ENCODE measurements around the gene AP1AR.
"Not testable (repeated sequence)": the region's sequence is repeated elsewhere in the genome, so short reads cannot be mapped to it uniquely, and the experiment has no call there.

The AP1AR gene

GRCh38 chr4:112280386-112281056 lies 48.9 kb downstream of the AP1AR start:
- no peak for DNase-seq

- DNase-seq, result not testable (repeated sequence)
Measured at GRCh38 chr4:112281895-112282398, 50.4 kb downstream of the AP1AR start.

DNA sequence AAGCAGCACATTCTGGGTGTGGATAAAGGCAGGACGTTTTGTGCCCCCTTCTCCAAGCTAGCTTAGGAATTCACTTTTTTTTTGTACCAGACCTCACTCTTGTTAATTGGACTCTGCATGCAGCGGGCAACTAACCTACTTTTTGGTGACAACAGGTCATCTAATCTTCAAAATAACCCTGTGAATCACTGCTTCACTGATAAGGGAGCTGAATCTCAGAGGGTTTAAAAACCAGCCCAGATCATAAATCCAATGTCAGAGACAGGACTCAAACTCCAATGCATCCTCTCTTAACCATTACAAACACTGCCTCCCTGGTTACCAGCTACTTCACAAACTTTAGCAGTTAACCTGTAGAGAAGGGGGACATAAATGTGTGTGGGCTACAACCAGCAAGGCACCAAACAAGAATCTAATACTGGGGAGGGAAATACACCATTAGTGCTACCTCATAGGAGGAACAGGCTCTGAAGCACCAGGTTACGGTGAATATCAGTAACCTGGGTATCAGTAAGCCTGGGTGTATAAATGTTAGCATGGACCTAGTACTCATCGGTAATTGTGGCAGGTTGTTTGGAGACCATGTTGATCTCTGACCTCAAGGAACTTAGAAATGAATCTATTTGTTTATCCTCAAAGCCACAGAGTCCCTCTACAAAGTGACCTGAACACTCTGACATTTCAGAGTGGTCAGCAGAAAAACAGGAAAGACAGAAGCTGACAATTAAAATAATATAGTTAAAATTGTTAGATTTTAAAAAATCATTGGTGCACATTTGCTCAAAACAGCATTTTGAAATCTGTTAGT lies 51.5 kb downstream of the AP1AR start:
- DNase-seq, result no peak

GRCh38 chr4:112284166-112284565 lies 52.6 kb downstream of the AP1AR start:
- DNase-seq, result no peak

DNA sequence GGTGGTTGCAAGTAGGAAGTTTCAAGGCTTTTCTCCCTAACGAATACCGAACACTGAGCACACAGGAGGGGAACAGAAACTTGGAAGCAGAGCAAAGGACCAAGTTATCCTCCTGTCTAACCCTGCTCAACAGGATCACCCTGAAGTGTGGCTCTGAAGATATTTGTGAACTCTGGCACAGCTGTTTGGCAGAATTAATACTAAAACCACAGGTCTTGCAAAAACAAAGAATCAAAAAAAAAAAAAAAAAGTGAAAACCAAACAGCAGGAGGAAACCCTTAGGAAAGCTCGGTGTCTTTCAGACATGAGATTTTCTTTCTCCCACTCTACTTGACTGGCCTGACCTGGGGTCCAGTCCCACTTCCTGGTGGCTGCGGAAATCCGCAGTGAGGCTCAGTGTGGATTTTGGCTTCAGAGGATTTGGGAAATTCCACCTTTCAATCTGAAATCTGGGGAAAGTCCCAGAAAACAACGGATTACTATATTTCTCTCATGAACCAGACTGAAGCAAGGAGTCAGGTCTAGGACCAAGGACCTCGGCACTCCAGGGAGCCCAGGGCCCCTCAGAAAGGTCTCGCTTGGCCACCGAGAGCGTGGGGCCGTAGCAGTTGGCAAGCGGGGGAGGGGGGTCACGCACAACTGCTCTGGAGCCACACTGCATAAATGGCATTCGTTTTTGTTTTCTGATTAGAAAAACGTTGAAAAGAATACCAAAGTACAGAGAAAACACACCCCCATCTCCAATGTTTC lies 53.2 kb downstream of the AP1AR start:
- DNase-seq, result no peak

DNA sequence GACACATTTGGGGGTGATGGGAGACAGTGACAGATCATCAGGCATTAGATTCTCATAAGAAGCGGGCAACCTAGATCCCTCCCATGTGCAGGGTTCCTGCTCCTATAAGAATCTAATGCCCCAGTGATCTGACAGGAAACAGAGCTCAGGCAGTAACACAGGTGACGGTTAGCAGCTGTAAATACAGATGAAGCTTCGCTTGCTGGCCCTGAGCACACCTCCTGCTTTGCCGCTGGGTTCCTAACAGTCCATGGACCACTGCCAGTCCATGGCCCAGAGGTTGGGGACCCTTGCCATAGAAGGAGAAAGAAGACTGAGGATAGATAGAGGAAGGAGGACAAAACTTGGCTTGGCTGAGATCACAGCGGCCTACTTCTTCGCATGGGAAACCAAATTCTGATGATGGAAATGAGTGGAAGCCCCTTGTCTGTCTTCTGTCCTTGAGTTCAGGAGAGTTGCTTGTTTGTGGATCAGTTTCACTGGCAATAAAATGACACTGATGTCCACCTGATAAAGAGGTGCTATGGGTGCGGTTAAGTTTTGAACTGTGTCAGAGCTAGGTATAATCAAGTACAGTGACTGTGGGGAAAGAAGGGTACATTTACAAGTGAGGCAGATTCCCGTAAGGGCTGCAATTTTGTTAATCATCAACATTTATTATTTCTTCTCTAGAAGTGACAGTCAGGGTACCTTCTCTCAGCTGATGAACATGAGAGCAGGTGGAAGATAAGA lies 55.8 kb downstream of the AP1AR start:
- DNase-seq, result no peak

GRCh38 chr4:112288455-112288854 lies 56.9 kb downstream of the AP1AR start:
- no peak for DNase-seq

DNA sequence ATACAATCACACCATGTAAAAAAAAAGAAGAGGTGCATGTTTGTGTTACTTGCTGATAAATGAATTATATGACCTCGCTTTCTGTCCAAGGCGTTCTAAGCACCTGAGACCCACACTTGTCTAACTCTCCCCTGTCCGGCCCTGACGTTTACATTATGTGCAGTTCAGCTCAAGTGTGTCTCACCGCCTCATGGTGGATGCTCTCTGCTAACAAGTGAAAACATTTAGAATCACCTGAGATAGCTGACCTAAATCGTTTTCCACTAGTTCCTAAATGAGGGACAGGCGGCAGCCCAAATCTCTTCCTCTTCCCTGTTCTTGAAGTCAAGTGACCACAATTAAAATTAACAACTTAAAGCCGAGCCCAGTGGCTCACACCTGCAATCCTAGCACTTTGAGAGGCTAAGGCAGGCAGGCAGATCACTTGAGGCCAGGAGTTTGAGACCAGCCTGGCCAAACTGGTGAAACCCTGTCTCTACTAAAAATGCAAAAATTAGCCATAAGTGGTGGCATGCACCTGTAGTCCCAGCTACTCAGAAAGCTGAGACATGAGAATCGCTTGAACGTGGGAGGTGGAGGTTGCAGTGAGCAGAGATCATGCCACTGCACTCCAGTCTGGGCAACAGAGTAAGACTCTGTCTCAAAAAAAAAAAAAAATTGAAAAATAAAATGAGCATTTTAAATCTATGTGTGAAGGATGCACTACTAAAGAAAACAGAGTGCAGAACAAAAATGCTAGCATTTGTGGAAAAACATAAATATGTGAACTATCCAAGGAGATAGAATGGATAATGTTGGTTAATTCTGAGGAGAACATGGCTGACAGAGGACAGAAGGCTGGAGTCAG lies 58.0 kb downstream of the AP1AR start:
- DNase-seq, result no peak

- no peak for DNase-seq
Measured at GRCh38 chr4:112290341-112290740, 58.8 kb downstream of the AP1AR start.

GRCh38 chr4:112296949-112297880 lies 65.6 kb downstream of the AP1AR start, which contains the start of gene ALPK1:
Gene ALPK1, plus strand, starts transcription at chr4:112297369.
- DNase-seq, result no peak

- no peak for DNase-seq
Measured at GRCh38 chr4:112299721-112300120, 68.1 kb downstream of the AP1AR start.

DNA sequence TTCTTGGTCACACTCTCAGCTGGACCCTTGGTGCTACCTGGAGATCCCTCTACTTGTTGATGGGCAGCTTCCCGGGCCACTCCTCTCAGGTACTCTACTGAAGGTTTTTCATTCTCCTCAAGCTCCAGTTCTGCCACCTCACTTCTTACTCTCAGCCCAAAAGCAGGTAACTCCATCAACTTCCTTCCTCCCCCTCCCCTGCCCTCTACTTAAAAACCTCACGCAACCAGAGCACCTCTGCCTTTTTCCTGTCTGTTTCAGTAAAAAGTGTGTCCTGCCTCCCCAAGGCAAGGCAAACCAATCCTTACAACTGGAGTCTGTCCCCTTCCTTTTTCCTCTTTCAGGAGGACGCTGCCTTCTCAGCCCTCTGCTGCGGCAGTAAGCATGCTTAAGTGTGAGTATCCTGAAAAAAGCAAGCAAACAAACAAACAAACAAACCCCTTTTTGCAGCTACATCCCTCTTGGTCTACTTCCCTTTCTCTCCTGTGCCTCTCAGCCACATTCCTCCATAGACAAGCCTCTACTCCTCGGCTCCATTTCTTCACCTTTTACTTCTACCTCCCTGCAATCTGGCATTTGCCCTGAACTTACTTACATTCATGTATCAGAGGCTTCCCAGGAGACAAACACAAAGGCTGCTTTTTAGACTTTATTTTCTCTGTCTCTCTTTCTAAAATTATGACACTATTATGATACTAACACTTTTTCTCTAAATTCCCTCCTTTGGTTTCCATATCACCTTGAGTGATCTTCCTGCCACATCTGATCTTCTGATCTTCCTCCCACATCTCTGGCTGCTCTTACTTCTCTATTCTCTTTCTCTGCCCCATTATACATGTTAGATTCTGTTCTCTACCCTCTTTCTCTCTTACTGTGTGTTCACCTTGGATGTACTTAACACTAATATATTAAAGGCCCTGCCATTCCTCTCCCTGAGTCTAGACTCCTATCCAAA lies 71.0 kb downstream of the AP1AR start:
- DNase-seq, result no peak

GRCh38 chr4:112305477-112305876 lies 73.9 kb downstream of the AP1AR start:
- DNase-seq, result not testable (repeated sequence)

GRCh38 chr4:112309263-112309791 lies 77.7 kb downstream of the AP1AR start:
- DNase-seq, result not testable (repeated sequence)

DNA sequence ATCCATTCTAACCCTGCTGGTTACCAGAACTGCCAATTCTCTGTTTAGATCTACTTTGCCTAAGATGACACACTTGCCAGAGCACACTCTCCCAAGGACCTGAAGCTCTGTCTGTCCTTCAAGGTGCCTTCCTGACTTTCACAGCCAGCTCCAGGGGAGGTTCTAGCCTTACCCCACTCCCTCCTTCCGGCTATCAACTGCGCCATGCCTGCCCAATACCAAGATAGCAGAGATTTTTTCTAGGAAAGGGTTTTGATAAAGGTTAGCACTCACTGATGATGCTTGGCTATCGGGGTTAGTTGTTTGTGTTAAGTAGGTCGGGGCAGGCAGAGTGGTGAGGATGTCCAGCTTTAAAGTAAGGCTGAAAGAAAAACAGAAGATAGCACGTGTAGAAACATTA lies 79.9 kb downstream of the AP1AR start:
- no peak for DNase-seq

- DNase-seq, result no peak
Measured at GRCh38 chr4:112312610-112313239, 81.1 kb downstream of the AP1AR start.

GRCh38 chr4:112315446-112315845 lies 83.9 kb downstream of the AP1AR start:
- no peak for DNase-seq

GRCh38 chr4:112316360-112316759 lies 84.8 kb downstream of the AP1AR start:
- no peak for DNase-seq
